GM23338 (cell line): ENCODE measurements around the gene CTNNA2. TPM values are rescaled to one million over a fixed set of nuclear protein-coding genes. Genes with fewer than 3 reads are reported as not detected.

Experiments
- ATAC-seq: fragments of 200-7000 bp; cut with Tn5 transposase; 3 replicates; pipeline ENCODE4 v1.9.1; 2020
- DNase-seq: peaks from one replicate; pipeline ENCODE4 v3.0.0-alpha.2; 2015; ENCODE audit warnings: low spot score
- H2AFZ ChIP-seq: fragments of 200-600 bp; sonication (generic); 2 replicates; pipeline ENCODE4 v1.8.0; 2016; ENCODE audit warnings: antibody characterized with exemption, mild to moderate bottlenecking, moderate library complexity
- H3F3A ChIP-seq: fragments of 200-600 bp; sonication (generic); replicated peaks from 2 replicates; pipeline ENCODE4 v1.8.0; 2017; ENCODE audit warnings: antibody characterized with exemption, mixed run types, low read depth
- H3K27ac ChIP-seq: fragments of 200-600 bp; sonication (generic); 2 replicates; pipeline ENCODE4 v1.6.1; 2016; ENCODE audit warnings: low read depth
- H3K27me3 ChIP-seq: fragments of 200-600 bp; sonication (generic); 2 replicates; pipeline ENCODE4 v1.8.0; 2016; ENCODE audit warnings: mild to moderate bottlenecking, mixed run types, moderate library complexity; ENCODE audit not compliant: insufficient read depth
- H3K36me3 ChIP-seq: fragments of 200-600 bp; sonication (generic); 2 replicates; pipeline ENCODE4 v1.8.0; 2016; ENCODE audit warnings: mild to moderate bottlenecking; ENCODE audit not compliant: insufficient read depth
- H3K4me1 ChIP-seq: fragments of 200-600 bp; sonication (generic); 2 replicates; pipeline ENCODE4 v1.8.0; 2016; ENCODE audit warnings: mild to moderate bottlenecking, moderate library complexity; ENCODE audit not compliant: insufficient read depth
- H3K4me2 ChIP-seq: fragments of 200-600 bp; sonication (generic); 2 replicates; pipeline ENCODE4 v1.7.1; 2017; ENCODE audit warnings: mixed run types
- H3K4me3 ChIP-seq: fragments of 200-600 bp; sonication (generic); 2 replicates; pipeline ENCODE4 v1.6.1; 2016; ENCODE audit warnings: mixed run types
- H3K79me2 ChIP-seq: fragments of 200-600 bp; sonication (generic); replicated peaks from 2 replicates; pipeline ENCODE4 v1.8.0; 2017; ENCODE audit warnings: mild to moderate bottlenecking; ENCODE audit not compliant: insufficient read depth
- H3K9me2 ChIP-seq: fragments of 200-600 bp; sonication (generic); 2 replicates; pipeline ENCODE4 v1.8.0; 2017; ENCODE audit not compliant: insufficient read depth
- H4K20me1 ChIP-seq: fragments of 200-600 bp; sonication (generic); replicated peaks from 2 replicates; pipeline ENCODE4 v1.8.0; 2017; ENCODE audit warnings: mild to moderate bottlenecking; ENCODE audit not compliant: insufficient read depth
- H3K27ac Mint-ChIP-seq: 2 replicates; pipeline ENCODE4 v1.8.0; 2020; ENCODE audit warnings: inconsistent platforms, mild to moderate bottlenecking, moderate library complexity, mixed read lengths
- H3K27me3 Mint-ChIP-seq: 3 replicates; pipeline ENCODE4 v1.8.0; 2022; ENCODE audit warnings: low read depth, mild to moderate bottlenecking, moderate library complexity, mixed read lengths, inconsistent platforms; ENCODE audit not compliant: insufficient read depth, poor library complexity
- H3K36me3 Mint-ChIP-seq: 3 replicates; pipeline ENCODE4 v1.8.0; 2021; ENCODE audit warnings: low read depth, mild to moderate bottlenecking, inconsistent platforms, moderate library complexity, mixed read lengths
- H3K4me1 Mint-ChIP-seq: 3 replicates; pipeline ENCODE4 v1.8.0; 2020; ENCODE audit warnings: mild to moderate bottlenecking, inconsistent platforms, mixed read lengths
- H3K4me3 Mint-ChIP-seq: 3 replicates; pipeline ENCODE4 v1.8.0; 2021; ENCODE audit warnings: moderate library complexity, mild to moderate bottlenecking, inconsistent platforms, mixed read lengths
- H3K9me3 Mint-ChIP-seq: 3 replicates; pipeline ENCODE4 v1.8.0; 2020; ENCODE audit warnings: moderate library complexity, mild to moderate bottlenecking, inconsistent platforms, mixed read lengths
- CREB1 ChIP-seq: fragments of 250-450 bp; sonication (Bioruptor Pico); IDR thresholded peaks from 2 replicates; pipeline ENCODE4 v1.5.0; 2020; ENCODE audit warnings: low read depth, mild to moderate bottlenecking, moderate library complexity
- EZH2 ChIP-seq: fragments of 200-600 bp; sonication (generic); IDR thresholded peaks from one replicate; pipeline ENCODE4 v1.8.0; 2017; ENCODE audit warnings: antibody characterized with exemption, mild to moderate bottlenecking, low read depth; ENCODE audit not compliant: unreplicated experiment
- JUNB ChIP-seq: IDR thresholded peaks from one replicate; pipeline ENCODE4 v1.6.1; 2016; ENCODE audit warnings: antibody characterized with exemption; ENCODE audit not compliant: unreplicated experiment
- NANOG ChIP-seq: IDR thresholded peaks from 2 replicates; pipeline ENCODE4 v1.6.1; 2016; ENCODE audit warnings: antibody characterized with exemption, borderline replicate concordance
- POLR2AphosphoS5 ChIP-seq: IDR thresholded peaks from 2 replicates; pipeline ENCODE4 v1.6.1; 2016; ENCODE audit warnings: antibody characterized with exemption, low read depth
- STAT1 ChIP-seq: IDR thresholded peaks from one replicate; pipeline ENCODE4 v1.6.1; 2016; ENCODE audit warnings: antibody characterized with exemption; ENCODE audit not compliant: unreplicated experiment
- ZNF114 ChIP-seq: fragments of 250-450 bp; sonication (Bioruptor Pico); IDR thresholded peaks from 2 replicates; pipeline ENCODE4 v1.5.0; 2020; ENCODE audit warnings: mild to moderate bottlenecking, moderate library complexity
- polyA plus RNA-seq: library from polyadenylated mRNA; unstranded; fragments of >200 nt; fragmentation: Nextera tagmentation; extraction: Ambion mirVana; gene quantifications from 2 replicates; pipeline ENCODE4 v1.2.1, GENCODE V29; 2016
- total RNA-seq: library from RNA; depleted of rRNA; stranded (reverse); fragments of >200 nt; shearing (Covaris generic); gene quantifications from 2 replicates; pipeline ENCODE4 v1.2.3, GENCODE V29; 2014
- TF ChIP-seq, protein P1 (sequence below): IDR thresholded peaks from one replicate; pipeline ENCODE4 v1.6.1; 2018; ENCODE audit warnings: antibody characterized with exemption; ENCODE audit not compliant: unreplicated experiment
- TF ChIP-seq, protein P2 (sequence below): fragments of 250-450 bp; sonication (Bioruptor Pico); IDR thresholded peaks from 2 replicates; pipeline ENCODE4 v1.5.0; 2020; ENCODE audit warnings: mild to moderate bottlenecking, moderate library complexity

Gene CTNNA2
- total and polyA plus RNA-seq, 2 experiments from 2014 or later = 6.4 to 15.6 TPM

- Histone ChIP-seq H3K79me2 (no peaks in the 10 kb centered on the region), H3K4me1 (no peaks in the 10 kb centered on the region), H4K20me1 (no peaks in the 10 kb centered on the region), H3K27me3 (no peaks in the 10 kb centered on the region), H3K4me2 (no peak overlapping the region), H2AFZ (no peak overlapping the region), H3K4me3 (no peak overlapping the region), H3K27ac (no peak overlapping the region), H3K36me3 (no peaks in the 10 kb centered on the region), H3K9me2 (0 out of 2 replicates have a peak, but pooled peaks cover 4% of the 10 kb centered on the region), H3F3A (no peaks in the 10 kb centered on the region)
- DNase-seq (no peak), ATAC-seq (no peak)
- Mint-ChIP-seq H3K9me3 (no peaks in the 10 kb centered on the region), H3K36me3 (no peaks in the 10 kb centered on the region), H3K27me3 (no peaks in the 10 kb centered on the region), H3K4me1 (peaks cover 4% of the 10 kb centered on the region; the same call in 2 of the 3 replicates), H3K4me3 (no peak overlapping the region), H3K27ac (no peak overlapping the region)
- TF ChIP-seq, protein P1, sequence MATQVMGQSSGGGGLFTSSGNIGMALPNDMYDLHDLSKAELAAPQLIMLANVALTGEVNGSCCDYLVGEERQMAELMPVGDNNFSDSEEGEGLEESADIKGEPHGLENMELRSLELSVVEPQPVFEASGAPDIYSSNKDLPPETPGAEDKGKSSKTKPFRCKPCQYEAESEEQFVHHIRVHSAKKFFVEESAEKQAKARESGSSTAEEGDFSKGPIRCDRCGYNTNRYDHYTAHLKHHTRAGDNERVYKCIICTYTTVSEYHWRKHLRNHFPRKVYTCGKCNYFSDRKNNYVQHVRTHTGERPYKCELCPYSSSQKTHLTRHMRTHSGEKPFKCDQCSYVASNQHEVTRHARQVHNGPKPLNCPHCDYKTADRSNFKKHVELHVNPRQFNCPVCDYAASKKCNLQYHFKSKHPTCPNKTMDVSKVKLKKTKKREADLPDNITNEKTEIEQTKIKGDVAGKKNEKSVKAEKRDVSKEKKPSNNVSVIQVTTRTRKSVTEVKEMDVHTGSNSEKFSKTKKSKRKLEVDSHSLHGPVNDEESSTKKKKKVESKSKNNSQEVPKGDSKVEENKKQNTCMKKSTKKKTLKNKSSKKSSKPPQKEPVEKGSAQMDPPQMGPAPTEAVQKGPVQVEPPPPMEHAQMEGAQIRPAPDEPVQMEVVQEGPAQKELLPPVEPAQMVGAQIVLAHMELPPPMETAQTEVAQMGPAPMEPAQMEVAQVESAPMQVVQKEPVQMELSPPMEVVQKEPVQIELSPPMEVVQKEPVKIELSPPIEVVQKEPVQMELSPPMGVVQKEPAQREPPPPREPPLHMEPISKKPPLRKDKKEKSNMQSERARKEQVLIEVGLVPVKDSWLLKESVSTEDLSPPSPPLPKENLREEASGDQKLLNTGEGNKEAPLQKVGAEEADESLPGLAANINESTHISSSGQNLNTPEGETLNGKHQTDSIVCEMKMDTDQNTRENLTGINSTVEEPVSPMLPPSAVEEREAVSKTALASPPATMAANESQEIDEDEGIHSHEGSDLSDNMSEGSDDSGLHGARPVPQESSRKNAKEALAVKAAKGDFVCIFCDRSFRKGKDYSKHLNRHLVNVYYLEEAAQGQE = no peak
- TF ChIP-seq JUNB = no peak
Observed at GRCh38 chr2:79820281-79820680, 307.4 kb downstream of the CTNNA2 start.

GRCh38 chr2:79822136-79822535 lies 309.3 kb downstream of the CTNNA2 start:
- no peak overlapping the region for H3K4me3 Mint-ChIP-seq
- Histone ChIP-seq H3K36me3 (no peaks in the 10 kb centered on the region), H3K79me2 (no peaks in the 10 kb centered on the region), H3K27ac (no peak overlapping the region), H4K20me1 (no peaks in the 10 kb centered on the region), H3F3A (no peaks in the 10 kb centered on the region), H3K4me1 (no peaks in the 10 kb centered on the region), H3K4me2 (no peak overlapping the region), H3K27me3 (no peaks in the 10 kb centered on the region), H3K9me2 (0 out of 2 replicates have a peak, but pooled peaks cover 4% of the 10 kb centered on the region), H3K4me3 (no peak overlapping the region), H2AFZ (no peak overlapping the region)
- TF ChIP-seq, protein P1 = no peak
- TF ChIP-seq ZNF114 (CRISPR knock-in tag) (no peak), EZH2 (no peak), NANOG (no peak), POLR2AphosphoS5 (no peak), STAT1 (no peak), CREB1 (CRISPR knock-in tag) (no peak), JUNB (no peak)
- TF ChIP-seq, protein P2, sequence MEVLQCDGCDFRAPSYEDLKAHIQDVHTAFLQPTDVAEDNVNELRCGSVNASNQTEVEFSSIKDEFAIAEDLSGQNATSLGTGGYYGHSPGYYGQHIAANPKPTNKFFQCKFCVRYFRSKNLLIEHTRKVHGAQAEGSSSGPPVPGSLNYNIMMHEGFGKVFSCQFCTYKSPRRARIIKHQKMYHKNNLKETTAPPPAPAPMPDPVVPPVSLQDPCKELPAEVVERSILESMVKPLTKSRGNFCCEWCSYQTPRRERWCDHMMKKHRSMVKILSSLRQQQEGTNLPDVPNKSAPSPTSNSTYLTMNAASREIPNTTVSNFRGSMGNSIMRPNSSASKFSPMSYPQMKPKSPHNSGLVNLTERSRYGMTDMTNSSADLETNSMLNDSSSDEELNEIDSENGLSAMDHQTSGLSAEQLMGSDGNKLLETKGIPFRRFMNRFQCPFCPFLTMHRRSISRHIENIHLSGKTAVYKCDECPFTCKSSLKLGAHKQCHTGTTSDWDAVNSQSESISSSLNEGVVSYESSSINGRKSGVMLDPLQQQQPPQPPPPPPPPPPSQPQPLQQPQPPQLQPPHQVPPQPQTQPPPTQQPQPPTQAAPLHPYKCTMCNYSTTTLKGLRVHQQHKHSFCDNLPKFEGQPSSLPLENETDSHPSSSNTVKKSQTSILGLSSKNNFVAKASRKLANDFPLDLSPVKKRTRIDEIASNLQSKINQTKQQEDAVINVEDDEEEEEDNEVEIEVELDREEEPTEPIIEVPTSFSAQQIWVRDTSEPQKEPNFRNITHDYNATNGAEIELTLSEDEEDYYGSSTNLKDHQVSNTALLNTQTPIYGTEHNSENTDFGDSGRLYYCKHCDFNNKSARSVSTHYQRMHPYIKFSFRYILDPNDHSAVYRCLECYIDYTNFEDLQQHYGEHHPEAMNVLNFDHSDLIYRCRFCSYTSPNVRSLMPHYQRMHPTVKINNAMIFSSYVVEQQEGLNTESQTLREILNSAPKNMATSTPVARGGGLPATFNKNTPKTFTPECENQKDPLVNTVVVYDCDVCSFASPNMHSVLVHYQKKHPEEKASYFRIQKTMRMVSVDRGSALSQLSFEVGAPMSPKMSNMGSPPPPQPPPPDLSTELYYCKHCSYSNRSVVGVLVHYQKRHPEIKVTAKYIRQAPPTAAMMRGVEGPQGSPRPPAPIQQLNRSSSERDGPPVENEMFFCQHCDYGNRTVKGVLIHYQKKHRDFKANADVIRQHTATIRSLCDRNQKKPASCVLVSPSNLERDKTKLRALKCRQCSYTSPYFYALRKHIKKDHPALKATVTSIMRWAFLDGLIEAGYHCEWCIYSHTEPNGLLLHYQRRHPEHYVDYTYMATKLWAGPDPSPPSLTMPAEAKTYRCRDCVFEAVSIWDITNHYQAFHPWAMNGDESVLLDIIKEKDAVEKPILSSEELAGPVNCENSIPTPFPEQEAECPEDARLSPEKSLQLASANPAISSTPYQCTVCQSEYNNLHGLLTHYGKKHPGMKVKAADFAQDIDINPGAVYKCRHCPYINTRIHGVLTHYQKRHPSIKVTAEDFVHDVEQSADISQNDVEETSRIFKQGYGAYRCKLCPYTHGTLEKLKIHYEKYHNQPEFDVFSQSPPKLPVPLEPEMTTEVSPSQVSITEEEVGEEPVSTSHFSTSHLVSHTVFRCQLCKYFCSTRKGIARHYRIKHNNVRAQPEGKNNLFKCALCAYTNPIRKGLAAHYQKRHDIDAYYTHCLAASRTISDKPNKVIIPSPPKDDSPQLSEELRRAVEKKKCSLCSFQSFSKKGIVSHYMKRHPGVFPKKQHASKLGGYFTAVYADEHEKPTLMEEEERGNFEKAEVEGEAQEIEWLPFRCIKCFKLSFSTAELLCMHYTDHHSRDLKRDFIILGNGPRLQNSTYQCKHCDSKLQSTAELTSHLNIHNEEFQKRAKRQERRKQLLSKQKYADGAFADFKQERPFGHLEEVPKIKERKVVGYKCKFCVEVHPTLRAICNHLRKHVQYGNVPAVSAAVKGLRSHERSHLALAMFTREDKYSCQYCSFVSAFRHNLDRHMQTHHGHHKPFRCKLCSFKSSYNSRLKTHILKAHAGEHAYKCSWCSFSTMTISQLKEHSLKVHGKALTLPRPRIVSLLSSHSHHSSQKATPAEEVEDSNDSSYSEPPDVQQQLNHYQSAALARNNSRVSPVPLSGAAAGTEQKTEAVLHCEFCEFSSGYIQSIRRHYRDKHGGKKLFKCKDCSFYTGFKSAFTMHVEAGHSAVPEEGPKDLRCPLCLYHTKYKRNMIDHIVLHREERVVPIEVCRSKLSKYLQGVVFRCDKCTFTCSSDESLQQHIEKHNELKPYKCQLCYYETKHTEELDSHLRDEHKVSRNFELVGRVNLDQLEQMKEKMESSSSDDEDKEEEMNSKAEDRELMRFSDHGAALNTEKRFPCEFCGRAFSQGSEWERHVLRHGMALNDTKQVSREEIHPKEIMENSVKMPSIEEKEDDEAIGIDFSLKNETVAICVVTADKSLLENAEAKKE (CRISPR knock-in tag) = no peak
- no peaks in the 10 kb centered on the region; the same call in 2 of the 3 replicates for H3K36me3 Mint-ChIP-seq
- no peak overlapping the region for H3K27ac Mint-ChIP-seq
- no peaks in the 10 kb centered on the region for H3K9me3 Mint-ChIP-seq
- peaks cover 4% of the 10 kb centered on the region; the same call in 2 of the 3 replicates for H3K4me1 Mint-ChIP-seq
- DNase-seq (no peak), ATAC-seq (no peak)
- H3K27me3 Mint-ChIP-seq = no peaks in the 10 kb centered on the region
